ENCODE results near the gene MSLN.

DNA sequence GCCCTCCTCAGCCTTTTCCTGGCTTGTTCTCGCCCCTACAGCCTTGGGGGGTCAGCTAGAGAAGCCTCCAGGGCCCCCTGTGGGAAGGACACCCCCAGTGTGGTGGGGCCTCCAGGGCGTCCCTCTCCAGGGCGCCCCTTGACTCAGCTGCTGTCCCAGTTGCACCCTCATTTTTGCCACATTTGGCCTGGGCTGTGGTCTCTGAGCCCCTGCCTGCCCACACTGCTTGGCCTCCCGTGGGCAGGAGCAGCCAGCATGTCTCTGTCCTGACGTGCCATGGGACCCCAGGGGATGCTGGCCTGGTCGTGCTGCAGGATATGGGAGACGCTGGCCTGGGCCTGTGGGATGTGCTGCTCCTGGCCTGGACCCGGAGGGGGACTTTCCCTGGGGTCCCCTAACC is 32.9 kb downstream of the MSLN start:
- no peak for TF ChIP-seq POLR2A (IDR thresholded peaks at IDR 0.05; ENCODE audit: low read depth, low read length)
- TF ChIP-seq, protein P1, sequence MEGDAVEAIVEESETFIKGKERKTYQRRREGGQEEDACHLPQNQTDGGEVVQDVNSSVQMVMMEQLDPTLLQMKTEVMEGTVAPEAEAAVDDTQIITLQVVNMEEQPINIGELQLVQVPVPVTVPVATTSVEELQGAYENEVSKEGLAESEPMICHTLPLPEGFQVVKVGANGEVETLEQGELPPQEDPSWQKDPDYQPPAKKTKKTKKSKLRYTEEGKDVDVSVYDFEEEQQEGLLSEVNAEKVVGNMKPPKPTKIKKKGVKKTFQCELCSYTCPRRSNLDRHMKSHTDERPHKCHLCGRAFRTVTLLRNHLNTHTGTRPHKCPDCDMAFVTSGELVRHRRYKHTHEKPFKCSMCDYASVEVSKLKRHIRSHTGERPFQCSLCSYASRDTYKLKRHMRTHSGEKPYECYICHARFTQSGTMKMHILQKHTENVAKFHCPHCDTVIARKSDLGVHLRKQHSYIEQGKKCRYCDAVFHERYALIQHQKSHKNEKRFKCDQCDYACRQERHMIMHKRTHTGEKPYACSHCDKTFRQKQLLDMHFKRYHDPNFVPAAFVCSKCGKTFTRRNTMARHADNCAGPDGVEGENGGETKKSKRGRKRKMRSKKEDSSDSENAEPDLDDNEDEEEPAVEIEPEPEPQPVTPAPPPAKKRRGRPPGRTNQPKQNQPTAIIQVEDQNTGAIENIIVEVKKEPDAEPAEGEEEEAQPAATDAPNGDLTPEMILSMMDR (IDR thresholded peaks at IDR 0.05; ENCODE audit: extremely low read depth in 1 of 2, insufficient read depth in 1 of 2, low read depth in 1 of 2, low read length in 2 of 2), result no peak
- no peak for TF ChIP-seq EZH2 (IDR thresholded peaks at IDR 0.05; ENCODE audit: borderline replicate concordance, low read depth, low read length, severe bottlenecking)
- no peak for TF ChIP-seq FOS (IDR thresholded peaks at IDR 0.05; ENCODE audit: borderline replicate concordance, insufficient read depth, low read length)
- TF ChIP-seq JUN (IDR thresholded peaks at IDR 0.05; ENCODE audit: borderline replicate concordance, insufficient read depth, insufficient read length, low read depth), result no peak
- no peak for TF ChIP-seq POLR2AphosphoS5 (IDR thresholded peaks at IDR 0.05; ENCODE audit: insufficient read depth, low read depth, low read length)
- TF ChIP-seq, protein P2, sequence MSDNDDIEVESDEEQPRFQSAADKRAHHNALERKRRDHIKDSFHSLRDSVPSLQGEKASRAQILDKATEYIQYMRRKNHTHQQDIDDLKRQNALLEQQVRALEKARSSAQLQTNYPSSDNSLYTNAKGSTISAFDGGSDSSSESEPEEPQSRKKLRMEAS (IDR thresholded peaks at IDR 0.05; ENCODE audit: insufficient read depth, insufficient read length), result no peak

Data from endothelial cell of umbilical vein (primary cell).